ENCODE data around the gene TOR2A. TPM values are rescaled to one million over a fixed set of nuclear protein-coding genes. Genes with fewer than 3 reads are reported as not detected.

Gene TOR2A
- total RNA-seq, 4 donors from 2014 or later = 10.7 to 12.5 (median 11.5) TPM

DNA sequence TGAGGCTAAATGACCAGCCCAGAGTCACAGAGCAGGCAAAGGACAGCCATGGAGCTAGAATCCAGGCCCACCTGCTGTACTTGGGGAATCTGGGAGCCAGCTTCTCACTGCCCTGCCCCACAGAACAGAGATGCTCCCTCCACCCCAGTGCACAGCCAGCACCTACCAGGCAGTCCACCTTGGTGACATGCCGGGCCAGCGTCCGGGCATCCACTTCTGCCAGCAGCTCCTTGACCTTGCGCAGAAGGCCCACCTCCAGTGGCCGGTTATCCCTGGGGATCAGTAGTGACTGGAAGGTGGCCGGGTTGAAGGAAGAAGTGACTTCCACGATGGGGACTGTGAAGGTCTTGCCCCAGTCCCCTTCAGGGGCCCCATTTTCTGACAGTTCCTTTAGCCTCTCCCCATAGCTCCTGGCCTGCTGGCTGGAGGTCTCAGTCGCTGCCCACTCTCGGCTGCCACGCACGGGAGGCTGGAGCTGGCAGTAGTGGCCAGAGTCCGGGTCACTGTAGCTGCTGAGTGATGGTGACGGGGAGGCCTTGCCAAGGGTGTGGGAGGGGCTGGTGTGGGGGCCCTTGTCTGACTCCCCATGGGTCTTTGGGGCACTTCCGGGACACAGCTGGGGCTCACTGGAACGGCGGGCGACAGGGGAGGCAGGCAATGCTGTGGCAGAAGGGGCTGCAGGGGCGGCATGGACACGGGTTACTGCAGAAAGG, 9.5 kb upstream of the TOR2A start:
- TF ChIP-seq POLR2A (IDR thresholded peaks at IDR 0.05) = no peak
- TF ChIP-seq, protein P1, sequence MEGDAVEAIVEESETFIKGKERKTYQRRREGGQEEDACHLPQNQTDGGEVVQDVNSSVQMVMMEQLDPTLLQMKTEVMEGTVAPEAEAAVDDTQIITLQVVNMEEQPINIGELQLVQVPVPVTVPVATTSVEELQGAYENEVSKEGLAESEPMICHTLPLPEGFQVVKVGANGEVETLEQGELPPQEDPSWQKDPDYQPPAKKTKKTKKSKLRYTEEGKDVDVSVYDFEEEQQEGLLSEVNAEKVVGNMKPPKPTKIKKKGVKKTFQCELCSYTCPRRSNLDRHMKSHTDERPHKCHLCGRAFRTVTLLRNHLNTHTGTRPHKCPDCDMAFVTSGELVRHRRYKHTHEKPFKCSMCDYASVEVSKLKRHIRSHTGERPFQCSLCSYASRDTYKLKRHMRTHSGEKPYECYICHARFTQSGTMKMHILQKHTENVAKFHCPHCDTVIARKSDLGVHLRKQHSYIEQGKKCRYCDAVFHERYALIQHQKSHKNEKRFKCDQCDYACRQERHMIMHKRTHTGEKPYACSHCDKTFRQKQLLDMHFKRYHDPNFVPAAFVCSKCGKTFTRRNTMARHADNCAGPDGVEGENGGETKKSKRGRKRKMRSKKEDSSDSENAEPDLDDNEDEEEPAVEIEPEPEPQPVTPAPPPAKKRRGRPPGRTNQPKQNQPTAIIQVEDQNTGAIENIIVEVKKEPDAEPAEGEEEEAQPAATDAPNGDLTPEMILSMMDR (IDR thresholded peaks at IDR 0.05) = no peak
- Histone ChIP-seq H3K27ac (no peak overlapping the region), H3K4me3 (no peak overlapping the region), H3K36me3 (peaks cover 0 to 58% (median 0%) of the 10 kb centered on the region in 3 donors), H3K27me3 (peaks cover 0 to 8% (median 0%) of the 10 kb centered on the region in 4 donors), H3K4me1 (peaks cover 9 to 38% (median 20%) of the 10 kb centered on the region in 3 donors), H3K9me3 (no peaks in the 10 kb centered on the region)
- DNase-seq = no peak
- 90 to 91% methylated on average over 7 to 10 of the region's 19 CpGs for WGBS, 2 donors
- intact Hi-C loops (cut with DNase I) = no loop called here

- DNase-seq = no peak
- Histone ChIP-seq H3K27me3 (peaks cover 0 to 8% (median 0%) of the 10 kb centered on the region in 4 donors), H3K4me3 (peak overlapping the region in 2 of 4 donors; percentile 5 to 40), H3K36me3 (peaks cover 0 to 49% (median 0%) of the 10 kb centered on the region in 3 donors), H3K9me3 (no peaks in the 10 kb centered on the region), H3K27ac (peak overlapping the region in 3 of 4 donors; percentile 46 to 89 (median 84)), H3K4me1 (peaks cover 9 to 40% (median 21%) of the 10 kb centered on the region in 3 donors)
- TF ChIP-seq POLR2A (IDR thresholded peaks at IDR 0.05) = no peak
- TF ChIP-seq, protein P1 (IDR thresholded peaks at IDR 0.05) = no peak
- 39 to 100% methylated on average over 1 to 17 of the region's 33 CpGs for whole genome bisulfite sequencing, 2 donors
- intact Hi-C loops (cut with DNase I) = no loop called here
Measured at GRCh38 chr9:127742435-127743088, 7.5 kb upstream of the TOR2A start.

DNA sequence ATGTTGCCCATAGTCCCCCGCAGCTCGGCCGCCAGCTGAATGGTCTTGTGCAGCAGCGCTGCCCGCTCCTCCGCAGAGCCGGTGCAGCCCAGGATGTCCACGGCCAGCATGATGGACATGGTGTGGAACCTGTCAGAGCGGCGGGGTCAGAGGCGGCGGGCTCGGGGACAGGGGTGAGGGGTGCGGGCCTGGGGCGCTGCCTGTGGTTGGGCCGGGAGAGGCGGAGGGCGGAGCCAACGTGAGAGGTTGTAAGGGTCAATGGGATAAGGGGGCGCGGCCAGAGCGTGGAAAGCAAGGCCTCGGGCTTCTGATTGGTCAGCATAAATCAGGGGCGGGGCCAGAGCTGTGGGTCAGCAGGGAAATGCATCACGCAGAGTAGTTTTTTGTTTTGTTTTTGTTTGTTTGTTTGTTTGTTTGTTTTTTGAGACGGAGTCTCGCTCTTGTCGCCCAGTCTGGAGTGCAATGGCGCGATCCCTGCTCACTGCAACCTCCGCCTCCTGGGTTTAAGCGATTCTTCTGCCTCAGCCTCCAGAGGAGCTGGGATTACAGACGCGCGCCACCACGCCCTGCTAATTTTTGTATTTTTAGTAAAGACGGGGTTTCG, 6.8 kb upstream of the TOR2A start:
- no peak for TF ChIP-seq POLR2A (IDR thresholded peaks at IDR 0.05)
- TF ChIP-seq, protein P1 (IDR thresholded peaks at IDR 0.05) = no peak
- intact Hi-C loops (cut with DNase I) = no loop called here
- 39 to 59% methylated on average over 7 to 29 of the region's 38 CpGs for WGBS, 2 donors
- Histone ChIP-seq H3K4me1 (peaks cover 9 to 40% (median 21%) of the 10 kb centered on the region in 3 donors), H3K4me3 (peak overlapping the region in 2 of 4 donors; percentile 5 to 40), H3K27ac (peak overlapping the region; percentile 55 to 89 (median 82)), H3K27me3 (peaks cover 0 to 8% (median 0%) of the 10 kb centered on the region in 4 donors), H3K36me3 (peaks cover 0 to 42% (median 0%) of the 10 kb centered on the region in 3 donors), H3K9me3 (no peaks in the 10 kb centered on the region)
- DNase-seq = no peak

DNA sequence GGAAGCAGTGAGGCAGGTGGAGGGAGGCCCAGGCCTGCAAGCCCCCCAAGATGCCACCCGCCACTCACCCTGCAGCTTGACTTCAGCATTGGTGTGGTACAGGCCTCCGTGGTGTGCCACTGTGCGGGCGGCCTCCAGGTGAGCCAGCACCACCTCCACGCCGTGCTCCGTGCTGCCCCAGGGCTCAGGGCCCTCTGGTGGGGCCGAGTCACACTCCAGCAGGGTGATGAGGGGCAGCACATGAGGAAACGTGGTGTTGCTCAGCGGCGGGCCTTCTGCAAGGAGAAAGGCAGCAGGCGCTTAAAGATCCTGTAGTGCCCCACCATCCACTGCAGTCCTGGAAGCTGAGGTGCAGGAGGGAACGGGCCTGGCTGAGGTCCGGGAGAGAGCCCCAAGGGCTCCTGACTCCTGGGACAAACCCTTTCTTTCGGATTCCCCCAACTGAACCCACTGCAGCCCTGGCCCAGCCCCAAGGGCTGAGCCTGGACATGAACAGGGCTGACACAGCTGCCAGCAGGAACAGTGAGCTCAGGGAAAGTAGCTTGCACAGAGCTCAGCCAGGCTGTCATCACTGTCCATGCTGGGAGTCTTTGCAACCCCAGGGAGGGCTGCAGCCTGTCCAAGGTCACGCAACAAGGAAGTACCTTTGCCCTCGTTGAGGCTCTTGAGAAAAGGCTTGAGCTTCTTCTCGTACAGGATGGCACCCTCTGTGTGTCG, 4.7 kb upstream of the TOR2A start:
- peak overlapping the region in 1 of 4 donors; percentile 12 for H3K4me3 ChIP-seq
- H3K27me3 ChIP-seq = peaks cover 0 to 8% (median 0%) of the 10 kb centered on the region in 4 donors
- peaks cover 9 to 49% (median 21%) of the 10 kb centered on the region in 3 donors for H3K4me1 ChIP-seq
- H3K9me3 ChIP-seq = no peaks in the 10 kb centered on the region
- peak overlapping the region; percentile 67 to 89 (median 86) for H3K27ac ChIP-seq
- TF ChIP-seq, protein P1 (IDR thresholded peaks at IDR 0.05) = no peak
- no peak for TF ChIP-seq POLR2A (IDR thresholded peaks at IDR 0.05)
- peaks cover 0 to 36% (median 0%) of the 10 kb centered on the region in 3 donors for H3K36me3 ChIP-seq
- intact Hi-C loops (cut with DNase I) = loop anchor here (5.0 to 10.0 kb wide), 3 partner anchors 43 to 183 kb away; partner anchors contain the start of gene AK1
- DNase-seq = no peak
- 50 to 60% methylated on average over 4 to 6 of the region's 19 CpGs for WGBS, 2 donors

All from esophagus squamous epithelium (tissue), 5 donors.